H1 (cell line): Measurements from ENCODE around the gene ALDH1A2. TPM values are rescaled to one million over a fixed set of nuclear protein-coding genes. Genes with fewer than 3 reads are reported as not detected.

Experiments
- EP300 ChIP-seq, 2 experiments: IDR thresholded peaks; 1 replicate in 1 of 2; 2 replicates in 1 of 2; pipeline ENCODE4 v1.6.1; 2011 to 2012; ENCODE audit warnings: low read depth in 2 of 2, low read length in 2 of 2, mild to moderate bottlenecking in 2 of 2, borderline replicate concordance in 1 of 2, inconsistent platforms in 1 of 2, moderate library complexity in 1 of 2
- JUN ChIP-seq: IDR thresholded peaks from 2 replicates; pipeline ENCODE4 v1.6.1; 2011; ENCODE audit warnings: low read depth, mild to moderate bottlenecking, improper control_type of control experiment, low read length
- POLR2A ChIP-seq, 2 experiments: IDR thresholded peaks; 1 replicate in 1 of 2; 2 replicates in 1 of 2; pipeline ENCODE4 v1.6.1; 2011; ENCODE audit warnings: low read depth in 2 of 2, low read length in 2 of 2, mild to moderate bottlenecking in 2 of 2; ENCODE audit errors: control extremely low read depth in 1 of 2
- TAF1 ChIP-seq: IDR thresholded peaks from 2 replicates; pipeline ENCODE4 v1.6.1; 2011; ENCODE audit warnings: mild to moderate bottlenecking, low read depth, low read length
- polyA plus RNA-seq, 7 experiments: library from polyadenylated mRNA; depleted of rRNA in 3 of 7; stranded (reverse) in 5 of 7; unstranded in 2 of 7; fragments of >200 nt in 5 of 7; fragments of 200-250 nt in 2 of 7; gene quantifications; 1 replicate in 5 of 7; 2 replicates in 1 of 7; 4 replicates in 1 of 7; pipeline versions ENCODE4 v1.2.1 to v1.2.3, GENCODE V29; 2011 to 2013; ENCODE audit warnings: missing spikeins in 2 of 7, mixed read lengths in 2 of 7
- total RNA-seq: library from RNA; stranded (reverse); fragmentation: NEBNext Ultra II Directional; extraction: Animal tissue kit (Norgen Biotek cat#: 25700); gene quantifications from 2 replicates; pipeline ENCODE4 v1.2.1, GENCODE V29; 2021
- TF ChIP-seq, protein P1 (sequence below), 3 experiments: IDR thresholded peaks; 1 replicate in 2 of 3; 2 replicates in 1 of 3; pipeline versions ENCODE4 v1.5.1 to v1.6.1; 2011; ENCODE audit warnings: low read length in 3 of 3, mild to moderate bottlenecking in 3 of 3, inconsistent platforms in 2 of 3, low read depth in 1 of 3, moderate library complexity in 1 of 3; ENCODE audit not compliant: insufficient read depth in 1 of 3; ENCODE audit errors: control extremely low read depth in 1 of 3

The ALDH1A2 gene
- total and polyA plus RNA-seq, 2 of the 8 experiments (the other 6 are each of a cell fraction or from before 2014, with no cell fraction given) = 0.06 to 0.24 TPM

DNA sequence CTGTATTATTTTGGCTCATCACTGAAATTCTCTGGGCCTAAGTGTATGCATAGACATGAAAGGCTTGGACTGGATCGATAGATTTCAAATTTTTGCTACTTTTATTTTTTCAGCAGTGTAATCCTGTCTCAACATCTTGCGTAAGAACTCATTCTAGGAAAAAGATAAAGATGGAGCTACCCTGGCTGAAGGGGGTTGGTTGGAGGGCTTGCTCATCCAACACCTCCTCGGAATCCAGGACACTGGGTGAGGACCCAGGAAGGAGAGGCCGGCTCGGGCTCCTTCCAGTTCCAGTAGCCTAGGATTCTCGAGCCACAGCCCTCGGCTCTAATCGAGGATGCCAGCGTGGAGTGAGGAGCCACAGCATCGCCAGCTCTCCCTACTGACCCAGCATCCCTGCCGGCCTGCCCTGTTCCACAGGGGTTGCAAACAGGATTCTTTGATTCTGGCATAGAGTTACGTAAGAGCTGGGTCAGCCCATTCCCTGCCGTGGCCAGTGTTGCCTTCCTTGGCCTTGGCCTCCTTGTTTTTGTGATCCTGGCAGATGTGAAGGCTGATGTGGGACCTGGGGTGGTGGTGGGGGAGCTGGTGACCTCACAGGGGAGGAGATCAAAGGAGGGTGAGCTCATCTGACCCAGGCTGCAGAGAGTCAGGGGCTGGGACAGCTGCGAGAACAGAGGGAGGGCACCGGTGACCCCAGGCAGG, 149.5 kb downstream of the ALDH1A2 start (continued):
- no peak for TF ChIP-seq EP300 (IDR thresholded peaks at IDR 0.05; ENCODE audit: borderline replicate concordance in 1 of 2, low read depth in 2 of 2, low read length in 2 of 2)
- no peak for TF ChIP-seq POLR2A (IDR thresholded peaks at IDR 0.05; ENCODE audit: control extremely low read depth in 1 of 2, low read depth in 2 of 2, low read length in 2 of 2)
- TF ChIP-seq, protein P1, sequence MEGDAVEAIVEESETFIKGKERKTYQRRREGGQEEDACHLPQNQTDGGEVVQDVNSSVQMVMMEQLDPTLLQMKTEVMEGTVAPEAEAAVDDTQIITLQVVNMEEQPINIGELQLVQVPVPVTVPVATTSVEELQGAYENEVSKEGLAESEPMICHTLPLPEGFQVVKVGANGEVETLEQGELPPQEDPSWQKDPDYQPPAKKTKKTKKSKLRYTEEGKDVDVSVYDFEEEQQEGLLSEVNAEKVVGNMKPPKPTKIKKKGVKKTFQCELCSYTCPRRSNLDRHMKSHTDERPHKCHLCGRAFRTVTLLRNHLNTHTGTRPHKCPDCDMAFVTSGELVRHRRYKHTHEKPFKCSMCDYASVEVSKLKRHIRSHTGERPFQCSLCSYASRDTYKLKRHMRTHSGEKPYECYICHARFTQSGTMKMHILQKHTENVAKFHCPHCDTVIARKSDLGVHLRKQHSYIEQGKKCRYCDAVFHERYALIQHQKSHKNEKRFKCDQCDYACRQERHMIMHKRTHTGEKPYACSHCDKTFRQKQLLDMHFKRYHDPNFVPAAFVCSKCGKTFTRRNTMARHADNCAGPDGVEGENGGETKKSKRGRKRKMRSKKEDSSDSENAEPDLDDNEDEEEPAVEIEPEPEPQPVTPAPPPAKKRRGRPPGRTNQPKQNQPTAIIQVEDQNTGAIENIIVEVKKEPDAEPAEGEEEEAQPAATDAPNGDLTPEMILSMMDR (IDR thresholded peaks at IDR 0.05; ENCODE audit: control extremely low read depth in 1 of 3, insufficient read depth in 1 of 3, low read depth in 1 of 3, low read length in 3 of 3) = no peak
- no peak for TF ChIP-seq JUN
- no peak for TF ChIP-seq TAF1
